Measurements from ENCODE around the gene FBXL17. TPM values are rescaled to one million over a fixed set of nuclear protein-coding genes. Genes with fewer than 3 reads are reported as not detected.

The FBXL17 gene
- total RNA-seq, 1 donor from 2014 or later, result 26.9 TPM

- no peak overlapping the region for H3K27ac Mint-ChIP-seq
- H3K27me3 Mint-ChIP-seq, result no peaks in the 10 kb centered on the region
- no peak for ATAC-seq (ENCODE audit: low read depth)
- no peak overlapping the region for H3K4me3 Mint-ChIP-seq
- intact Hi-C loops (cut with micrococcal nuclease), result no loop called here
- peaks cover 14% of the 10 kb centered on the region for H3K4me1 Mint-ChIP-seq
- ChIA-PET POLR2A (interaction anchor here (2.0 kb wide), 1 partner anchor 9 kb away, joined by 5 read pairs; the partner anchor contains the start of gene FBXL17), CTCF (no interaction called here)
- no peak for DNase-seq
- H3K36me3 Mint-ChIP-seq (ENCODE audit: low read depth), result peaks cover 36% of the 10 kb centered on the region
- no peak for TF ChIP-seq CTCF (IDR thresholded peaks at IDR 0.05)
- H3K9me3 Mint-ChIP-seq, result peaks cover 17% of the 10 kb centered on the region
Measured at GRCh38 chr5:108373426-108373825, 8.5 kb downstream of the FBXL17 start.

- H3K36me3 Mint-ChIP-seq (ENCODE audit: low read depth), result peaks cover 36% of the 10 kb centered on the region
- no peak for ATAC-seq (ENCODE audit: low read depth)
- H3K9me3 Mint-ChIP-seq, result peaks cover 17% of the 10 kb centered on the region
- DNase-seq, result no peak
- no peak overlapping the region for H3K27ac Mint-ChIP-seq
- intact Hi-C loops (cut with micrococcal nuclease), result no loop called here
- ChIA-PET CTCF (no interaction called here), POLR2A (interaction anchor here (0.7 kb wide), 1 partner anchor 10 kb away, joined by 3 read pairs; the partner anchor contains the start of gene FBXL17)
- H3K27me3 Mint-ChIP-seq, result no peaks in the 10 kb centered on the region
- H3K4me1 Mint-ChIP-seq, result peaks cover 11% of the 10 kb centered on the region
- no peak for TF ChIP-seq CTCF (IDR thresholded peaks at IDR 0.05)
- no peak overlapping the region for H3K4me3 Mint-ChIP-seq
Measured at GRCh38 chr5:108372369-108372768, 9.5 kb downstream of the FBXL17 start.

GRCh38 chr5:108371263-108371662, 10.6 kb downstream of the FBXL17 start:
- CTCF ChIA-PET, result no interaction called here
- H3K9me3 Mint-ChIP-seq, result peaks cover 17% of the 10 kb centered on the region
- DNase-seq (no peak), ATAC-seq (ENCODE audit: low read depth) (no peak)
- no peaks in the 10 kb centered on the region for H3K27me3 Mint-ChIP-seq
- no peak for TF ChIP-seq CTCF (IDR thresholded peaks at IDR 0.05)
- POLR2A ChIA-PET, result no interaction called here
- no peak overlapping the region for H3K4me3 Mint-ChIP-seq
- H3K27ac Mint-ChIP-seq, result no peak overlapping the region
- H3K4me1 Mint-ChIP-seq, result peaks cover 11% of the 10 kb centered on the region
- intact Hi-C loops (cut with micrococcal nuclease), result no loop called here
- peaks cover 37% of the 10 kb centered on the region for H3K36me3 Mint-ChIP-seq (ENCODE audit: low read depth)

- Mint-ChIP-seq H3K27ac (no peak overlapping the region), H3K36me3 (ENCODE audit: low read depth) (peaks cover 37% of the 10 kb centered on the region), H3K4me1 (peaks cover 11% of the 10 kb centered on the region), H3K9me3 (peaks cover 4% of the 10 kb centered on the region), H3K27me3 (no peaks in the 10 kb centered on the region), H3K4me3 (no peak overlapping the region)
- TF ChIP-seq CTCF (IDR thresholded peaks at IDR 0.05), result no peak
- POLR2A ChIA-PET, result no interaction called here
- ATAC-seq (ENCODE audit: low read depth) (no peak), DNase-seq (no peak)
- CTCF ChIA-PET, result no interaction called here
- intact Hi-C loops (cut with micrococcal nuclease), result no loop called here
Measured at GRCh38 chr5:108369167-108369566, 12.7 kb downstream of the FBXL17 start.

- ATAC-seq (ENCODE audit: low read depth) (no peak), DNase-seq (no peak)
- no peak for TF ChIP-seq CTCF (IDR thresholded peaks at IDR 0.05)
- POLR2A ChIA-PET, result interaction anchor here (1.4 kb wide), 1 partner anchor 14 kb away, joined by 8 read pairs; the partner anchor contains the start of gene FBXL17
- H3K4me1 Mint-ChIP-seq, result peaks cover 11% of the 10 kb centered on the region
- intact Hi-C loops (cut with micrococcal nuclease), result no loop called here
- H3K4me3 Mint-ChIP-seq, result no peak overlapping the region
- no peak overlapping the region for H3K27ac Mint-ChIP-seq
- no peaks in the 10 kb centered on the region for H3K9me3 Mint-ChIP-seq
- H3K36me3 Mint-ChIP-seq (ENCODE audit: low read depth), result peaks cover 40% of the 10 kb centered on the region
- no peaks in the 10 kb centered on the region for H3K27me3 Mint-ChIP-seq
- CTCF ChIA-PET, result no interaction called here
Measured at GRCh38 chr5:108367679-108368334, 14.1 kb downstream of the FBXL17 start.

Measured in activated B cell treated with CpG ODN at 0.5 μM for 24 hours (primary cell).